ENCODE measurements around the gene COL5A1. TPM values are rescaled to one million over a fixed set of nuclear protein-coding genes. Genes with fewer than 3 reads are reported as not detected.

The COL5A1 gene
- total and polyA plus RNA-seq, 2 experiments from 2014 or later = 2.5 to 13.1 TPM

- H3K36me3 Mint-ChIP-seq (ENCODE audit: low read depth) = no peaks in the 10 kb centered on the region
- no peaks in the 10 kb centered on the region for H3K4me1 Mint-ChIP-seq
- Histone ChIP-seq H3K4me3 (no peak overlapping the region), H3K27me3 (ENCODE audit: insufficient read depth) (no peaks in the 10 kb centered on the region), H3K9me2 (ENCODE audit: insufficient read depth) (peaks cover 3% of the 10 kb centered on the region; the same call in 1 of the 2 replicates), H2AFZ (no peak overlapping the region), H3K4me1 (ENCODE audit: insufficient read depth) (no peaks in the 10 kb centered on the region), H3K27ac (ENCODE audit: low read depth) (no peak overlapping the region), H3K4me2 (no peak overlapping the region), H3F3A (replicated peaks; ENCODE audit: low read depth) (0 out of 2 replicates have a peak, but pooled peaks cover 4% of the 10 kb centered on the region), H3K79me2 (replicated peaks; ENCODE audit: insufficient read depth) (no peaks in the 10 kb centered on the region), H4K20me1 (replicated peaks; ENCODE audit: insufficient read depth) (no peaks in the 10 kb centered on the region), H3K36me3 (ENCODE audit: insufficient read depth) (no peaks in the 10 kb centered on the region)
- H3K27me3 Mint-ChIP-seq (ENCODE audit: insufficient read depth, low read depth, poor library complexity) = peaks cover 2% of the 10 kb centered on the region
- H3K4me3 Mint-ChIP-seq = no peak overlapping the region
- H3K9me3 Mint-ChIP-seq = no peaks in the 10 kb centered on the region
- no peak for TF ChIP-seq ZNF331 (CRISPR knock-in tag; IDR thresholded peaks at IDR 0.05; ENCODE audit: low read depth)
- TF ChIP-seq EZH2phosphoT487 (IDR thresholded peaks at IDR 0.05; ENCODE audit: unreplicated experiment) = no peak
- ATAC-seq (no peak), DNase-seq (ENCODE audit: low spot score) (no peak)
- no peak overlapping the region for H3K27ac Mint-ChIP-seq
Observed at GRCh38 chr9:134602547-134603362, 38.8 kb upstream of the COL5A1 start.

GRCh38 chr9:134604834-134605233, 36.8 kb upstream of the COL5A1 start:
- Histone ChIP-seq H3K36me3 (ENCODE audit: insufficient read depth) (no peaks in the 10 kb centered on the region), H3F3A (replicated peaks; ENCODE audit: low read depth) (no peaks in the 10 kb centered on the region), H3K79me2 (replicated peaks; ENCODE audit: insufficient read depth) (no peaks in the 10 kb centered on the region), H3K27me3 (ENCODE audit: insufficient read depth) (no peaks in the 10 kb centered on the region), H2AFZ (no peak overlapping the region), H3K9me2 (ENCODE audit: insufficient read depth) (peaks cover 3% of the 10 kb centered on the region; the same call in 1 of the 2 replicates), H3K4me3 (no peak overlapping the region), H3K27ac (ENCODE audit: low read depth) (no peak overlapping the region), H4K20me1 (replicated peaks; ENCODE audit: insufficient read depth) (no peaks in the 10 kb centered on the region), H3K4me1 (ENCODE audit: insufficient read depth) (no peaks in the 10 kb centered on the region), H3K4me2 (no peak overlapping the region)
- Mint-ChIP-seq H3K4me1 (no peaks in the 10 kb centered on the region), H3K36me3 (ENCODE audit: low read depth) (no peaks in the 10 kb centered on the region), H3K27ac (no peak overlapping the region), H3K27me3 (ENCODE audit: insufficient read depth, low read depth, poor library complexity) (peaks cover 2% of the 10 kb centered on the region), H3K9me3 (no peaks in the 10 kb centered on the region), H3K4me3 (no peak overlapping the region)
- DNase-seq (ENCODE audit: low spot score) (no peak), ATAC-seq (no peak)
- TF ChIP-seq EZH2 (IDR thresholded peaks at IDR 0.05; ENCODE audit: low read depth, unreplicated experiment) (no peak), CTCF (conservative IDR thresholded peaks at IDR 0.05; ENCODE audit: low read depth in 2 of 2) (no peak), EZH2phosphoT487 (IDR thresholded peaks at IDR 0.05; ENCODE audit: unreplicated experiment) (no peak), JUNB (IDR thresholded peaks at IDR 0.05; ENCODE audit: unreplicated experiment) (no peak), ZNF462 (CRISPR knock-in tag; IDR thresholded peaks at IDR 0.05) (no peak), NANOG (IDR thresholded peaks at IDR 0.05; ENCODE audit: borderline replicate concordance) (no peak), CREB1 (CRISPR knock-in tag; IDR thresholded peaks at IDR 0.05; ENCODE audit: low read depth) (no peak), REST (IDR thresholded peaks at IDR 0.05; ENCODE audit: unreplicated experiment) (no peak)

All from GM23338 (cell line).